HG03103 (cell line): ENCODE data around the gene ABCG8.
A peak's percentile ranks its signal among the peaks of the same experiment; 100 is the strongest.

Experiments
- ATAC-seq: cut with Tn5 transposase; IDR thresholded peaks from one replicate; pipeline ENCODE4 v1.9.1; 2021; ENCODE audit warnings: low read depth; ENCODE audit not compliant: unreplicated experiment

The ABCG8 gene

GRCh38 chr2:43825841-43826240, 12.9 kb upstream of the ABCG8 start:
- no peak for ATAC-seq

DNA sequence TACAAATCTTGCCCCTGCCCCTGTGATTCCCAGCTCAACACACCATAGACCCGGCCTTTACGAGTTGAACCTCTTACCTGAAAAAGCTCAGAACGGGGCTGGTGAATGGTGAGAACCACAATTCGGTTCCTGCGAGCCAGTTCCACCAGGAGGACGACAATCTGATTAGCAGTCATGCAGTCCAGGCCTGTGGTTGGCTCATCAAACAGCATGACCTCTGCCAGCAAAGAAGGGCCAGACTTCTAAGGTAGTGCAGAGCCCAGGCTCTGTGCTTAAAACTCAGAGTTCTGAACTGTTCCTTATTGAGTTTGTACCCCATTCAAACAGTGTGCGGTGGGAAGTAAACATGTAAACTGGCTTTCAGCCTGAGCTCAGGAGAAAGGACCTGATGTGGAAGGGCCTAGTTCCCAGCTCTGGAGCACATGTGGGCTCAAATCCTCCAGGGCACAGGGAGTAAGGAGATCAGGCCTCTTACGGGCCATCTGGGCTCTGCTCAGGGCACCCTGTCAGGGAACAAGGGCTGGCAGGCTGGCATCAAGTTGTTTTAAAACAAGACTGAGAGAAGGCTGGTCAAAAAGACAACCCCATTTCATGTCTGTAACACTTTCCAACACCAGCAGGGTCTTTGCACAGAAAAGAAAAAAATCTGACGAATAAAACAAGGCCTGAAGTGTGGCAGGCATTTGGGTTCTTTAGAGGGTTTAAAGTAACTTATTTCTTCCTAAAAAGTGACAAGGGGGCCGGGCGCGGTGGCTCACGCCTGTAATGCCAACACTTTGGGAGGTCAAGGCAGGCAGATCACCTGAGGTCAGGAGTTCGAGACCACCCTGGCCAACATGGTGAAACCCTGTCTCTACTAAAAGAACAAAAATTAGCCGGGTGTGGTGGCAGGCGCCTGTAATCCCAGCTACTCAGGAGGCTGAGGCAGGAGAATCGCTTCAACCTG, 12.2 kb upstream of the ABCG8 start:
- no peak for ATAC-seq

GRCh38 chr2:43831543-43832294, 7.1 kb upstream of the ABCG8 start:
- no peak for ATAC-seq

DNA sequence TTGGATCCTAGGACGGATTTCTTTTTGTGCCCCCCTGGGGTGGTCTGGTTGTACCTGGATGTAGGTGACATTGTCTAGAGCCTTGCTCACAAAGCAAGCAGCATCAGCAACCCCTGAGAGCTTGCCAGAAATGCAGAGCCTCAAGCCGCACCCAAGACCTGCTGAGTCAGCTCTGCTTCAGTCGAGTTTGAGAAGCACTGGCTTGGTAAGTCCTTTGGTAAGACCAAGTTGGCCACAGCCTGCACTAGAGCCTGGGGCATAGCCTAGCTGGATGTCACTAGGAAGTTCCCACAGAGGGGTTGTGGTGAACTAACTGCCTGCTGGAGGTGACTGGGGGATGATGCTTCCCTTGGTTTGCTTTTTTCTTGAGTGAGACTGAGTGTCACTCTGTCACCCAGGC, 6.3 kb upstream of the ABCG8 start:
- no peak for ATAC-seq

GRCh38 chr2:43837033-43837432, 1.7 kb upstream of the ABCG8 start:
- no peak for ATAC-seq

GRCh38 chr2:43837831-43838559, 776 bp upstream of the ABCG8 start:
- no peak for ATAC-seq

- no peak for ATAC-seq
These were observed 1.2 kb downstream of the ABCG8 start for GRCh38 chr2:43839776-43840564.

- ATAC-seq = no peak
These were observed 2.2 kb downstream of the ABCG8 start for GRCh38 chr2:43840965-43841364.

- no peak for ATAC-seq
These were observed 3.4 kb downstream of the ABCG8 start for GRCh38 chr2:43841949-43842865.

GRCh38 chr2:43842866-43843226, 4.1 kb downstream of the ABCG8 start:
- no peak for ATAC-seq

DNA sequence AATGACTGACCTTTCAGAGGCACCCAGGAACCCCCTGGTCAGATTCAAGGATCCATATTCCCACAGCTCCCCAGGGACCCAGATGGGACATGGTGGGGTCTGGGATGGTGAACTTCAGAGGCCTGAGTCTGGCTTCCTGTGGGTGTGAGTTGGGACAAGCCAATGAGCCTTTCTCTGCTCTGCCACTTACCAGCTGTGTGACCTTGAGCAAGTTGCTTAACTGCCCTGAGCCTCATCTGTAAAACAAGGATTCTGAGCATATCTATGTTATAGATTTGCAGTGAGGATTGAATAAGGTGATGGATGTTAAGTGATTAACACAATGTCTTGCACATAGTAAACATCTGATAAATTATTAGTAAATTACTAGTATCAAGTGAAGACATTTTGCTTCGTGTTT, 6.4 kb downstream of the ABCG8 start:
- no peak for ATAC-seq

DNA sequence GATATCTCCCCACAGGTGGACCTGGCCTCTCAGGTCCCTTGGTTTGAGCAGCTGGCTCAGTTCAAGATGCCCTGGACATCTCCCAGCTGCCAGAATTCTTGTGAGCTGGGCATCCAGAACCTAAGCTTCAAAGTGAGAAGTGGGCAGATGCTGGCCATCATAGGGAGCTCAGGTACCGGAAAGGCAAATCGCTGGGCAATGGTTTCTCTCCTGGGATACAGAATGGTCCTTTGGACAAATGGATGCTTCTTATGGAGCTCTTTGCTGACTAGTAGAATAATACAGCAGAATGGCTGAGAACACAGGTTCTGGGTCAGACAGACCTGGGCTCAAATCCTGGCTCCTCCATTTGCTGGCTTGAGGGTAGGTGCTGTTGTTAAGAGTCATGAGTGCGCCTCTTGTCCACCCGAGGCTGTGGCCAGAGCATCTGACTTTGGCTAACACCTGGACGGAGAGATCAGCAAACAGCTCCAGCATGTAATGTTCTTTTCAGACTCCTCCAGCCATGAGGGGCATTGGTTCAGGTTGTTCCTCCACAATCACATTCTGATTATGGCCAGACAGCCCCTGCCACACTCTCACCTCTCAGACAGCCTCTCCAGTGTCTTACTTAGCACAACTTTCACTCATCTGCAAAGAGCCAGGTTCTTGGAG, 7.5 kb downstream of the ABCG8 start:
- no peak for ATAC-seq

GRCh38 chr2:43848214-43848613, 9.4 kb downstream of the ABCG8 start:
- ATAC-seq = peak; percentile 51

GRCh38 chr2:43851011-43851980, 12.5 kb downstream of the ABCG8 start:
- ATAC-seq = no peak

DNA sequence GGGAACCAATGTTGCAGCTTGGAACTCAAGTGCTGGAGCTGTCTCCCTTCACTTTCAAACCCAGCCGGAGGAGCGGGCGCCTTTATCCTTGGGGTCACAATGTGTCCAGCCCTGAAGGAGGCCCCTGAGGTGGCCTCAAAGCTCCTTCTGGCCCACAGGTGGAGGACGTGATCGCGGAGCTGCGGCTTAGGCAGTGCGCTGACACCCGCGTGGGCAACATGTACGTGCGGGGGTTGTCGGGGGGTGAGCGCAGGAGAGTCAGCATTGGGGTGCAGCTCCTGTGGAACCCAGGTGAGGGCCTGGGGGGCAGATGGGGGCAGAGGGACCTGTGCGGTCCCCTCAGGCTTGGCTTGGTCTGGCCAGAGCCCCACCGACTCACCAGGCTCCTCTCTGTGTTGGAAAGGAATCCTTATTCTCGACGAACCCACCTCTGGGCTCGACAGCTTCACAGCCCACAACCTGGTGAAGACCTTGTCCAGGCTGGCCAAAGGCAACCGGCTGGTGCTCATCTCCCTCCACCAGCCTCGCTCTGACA, 13.5 kb downstream of the ABCG8 start:
- no peak for ATAC-seq

GRCh38 chr2:43853141-43854081, 14.6 kb downstream of the ABCG8 start:
- ATAC-seq = no peak
